ENCODE data around the gene UBR4. TPM values are rescaled to one million over a fixed set of nuclear protein-coding genes. Genes with fewer than 3 reads are reported as not detected.

UBR4 gene
- total RNA-seq, 1 experiment from 2014 or later: 201 TPM

DNA sequence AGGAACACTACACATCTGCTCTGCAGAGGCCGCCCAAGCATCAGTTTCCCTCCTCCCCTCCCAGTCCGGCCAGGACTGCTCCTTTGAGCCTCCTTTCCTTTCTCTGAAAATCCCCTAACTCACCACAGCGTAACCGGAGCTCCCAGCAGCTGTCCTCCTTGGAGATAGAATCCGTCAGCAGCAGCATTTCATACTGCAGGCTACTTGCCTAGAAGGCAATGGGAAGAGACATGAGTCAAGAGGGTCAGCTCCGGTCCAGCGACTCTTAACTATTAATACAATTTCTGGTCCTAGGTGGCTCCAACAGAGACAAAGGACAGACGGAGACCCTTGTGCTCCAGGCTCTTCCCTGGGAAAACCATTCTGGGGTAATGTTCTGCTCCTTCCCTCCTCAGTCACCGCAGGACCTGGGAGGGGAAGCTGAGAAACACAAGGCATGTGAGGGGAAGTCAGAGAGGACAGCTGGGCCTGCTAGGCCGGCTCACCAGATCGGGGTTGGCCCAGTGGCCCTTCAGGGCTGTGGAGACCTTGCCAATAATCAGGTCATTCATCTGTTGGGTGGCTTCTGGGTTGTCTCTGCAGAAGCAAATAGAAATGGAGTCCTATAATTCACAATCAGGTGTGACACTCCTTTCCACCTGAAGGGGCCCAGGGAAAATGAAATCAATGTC is 99.7 kb downstream of the UBR4 start:
- DNase-seq: no peak
- Histone ChIP-seq H3K9me2 (replicated peaks; ENCODE audit: insufficient read depth, low read length) (no peaks in the 10 kb centered on the region), H3K4me2 (ENCODE audit: low read depth, low read length, poor library complexity, severe bottlenecking) (no peak overlapping the region), H3K36me3 (ENCODE audit: insufficient read depth, low read length) (peaks cover 51% of the 10 kb centered on the region; the same call in 1 of the 2 replicates), H3K27me3 (ENCODE audit: low read length) (no peaks in the 10 kb centered on the region), H2AFZ (ENCODE audit: low read length) (no peak overlapping the region), H4K20me1 (ENCODE audit: insufficient read depth, low read depth, low read length) (no peaks in the 10 kb centered on the region), H3K4me1 (ENCODE audit: low read length) (no peaks in the 10 kb centered on the region), H3K9me3 (ENCODE audit: low read length) (no peaks in the 10 kb centered on the region), H3K79me2 (ENCODE audit: low read length) (no peaks in the 10 kb centered on the region), H3K4me3 (ENCODE audit: low read length) (no peak overlapping the region), H3K9ac (ENCODE audit: low read length) (no peak overlapping the region), H3K27ac (ENCODE audit: low read length) (no peak overlapping the region)

DNA sequence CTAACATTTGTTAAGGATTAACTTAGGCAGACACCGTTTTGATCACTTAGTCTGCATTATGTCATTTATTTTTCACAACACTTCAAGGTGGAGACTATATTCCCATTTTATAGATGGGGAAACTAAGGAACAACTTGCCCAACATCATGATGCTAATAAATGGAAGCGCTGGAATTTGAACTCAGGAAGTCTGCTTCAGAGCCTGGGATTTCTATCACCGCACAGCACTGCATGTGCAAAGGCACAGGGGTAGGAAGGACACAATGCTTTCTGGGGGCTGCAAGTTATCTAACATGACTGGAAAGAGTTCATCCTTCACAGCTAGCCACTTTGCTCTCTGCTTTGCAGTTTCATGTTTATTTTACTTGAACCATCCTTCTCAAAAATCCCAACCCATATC is 100.5 kb downstream of the UBR4 start:
- DNase-seq: no peak
- Histone ChIP-seq H4K20me1 (ENCODE audit: insufficient read depth, low read depth, low read length) (0 out of 2 replicates have a peak, but pooled peaks cover 3% of the 10 kb centered on the region), H3K4me2 (ENCODE audit: low read depth, low read length, poor library complexity, severe bottlenecking) (no peak overlapping the region), H3K9me3 (ENCODE audit: low read length) (no peaks in the 10 kb centered on the region), H3K79me2 (ENCODE audit: low read length) (no peaks in the 10 kb centered on the region), H3K27me3 (ENCODE audit: low read length) (no peaks in the 10 kb centered on the region), H3K9me2 (replicated peaks; ENCODE audit: insufficient read depth, low read length) (no peaks in the 10 kb centered on the region), H3K9ac (ENCODE audit: low read length) (no peak overlapping the region), H3K27ac (ENCODE audit: low read length) (no peak overlapping the region), H3K36me3 (ENCODE audit: insufficient read depth, low read length) (peaks cover 51% of the 10 kb centered on the region; the same call in 1 of the 2 replicates), H3K4me3 (ENCODE audit: low read length) (no peak overlapping the region), H2AFZ (ENCODE audit: low read length) (no peak overlapping the region), H3K4me1 (ENCODE audit: low read length) (no peaks in the 10 kb centered on the region)

DNA sequence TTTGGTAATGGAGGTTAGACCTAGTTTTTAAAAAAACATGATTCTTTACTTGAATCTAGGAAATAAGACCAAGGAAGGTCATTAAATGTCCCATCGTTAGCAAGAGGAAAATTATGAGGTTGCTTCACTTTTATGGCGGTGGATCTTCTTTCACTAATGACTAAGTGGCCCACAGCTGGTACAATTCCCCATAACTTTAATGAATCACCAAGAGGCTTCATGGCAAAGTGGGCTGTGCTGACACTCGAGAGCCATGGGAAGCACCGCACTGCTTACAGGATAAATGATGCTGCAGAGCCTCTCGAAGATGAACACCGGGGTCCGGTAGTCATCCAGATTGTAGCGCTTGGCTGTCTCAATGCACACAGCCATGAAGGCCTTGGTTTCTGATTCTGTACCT is 108.8 kb downstream of the UBR4 start:
- H3K4me2 ChIP-seq (ENCODE audit: low read depth, low read length, poor library complexity, severe bottlenecking): no peak overlapping the region
- no peaks in the 10 kb centered on the region for H3K9me3 ChIP-seq (ENCODE audit: low read length)
- H3K9me2 ChIP-seq (replicated peaks; ENCODE audit: insufficient read depth, low read length): no peaks in the 10 kb centered on the region
- no peak overlapping the region for H3K27ac ChIP-seq (ENCODE audit: low read length)
- no peak overlapping the region for H3K9ac ChIP-seq (ENCODE audit: low read length)
- H3K79me2 ChIP-seq (ENCODE audit: low read length): no peaks in the 10 kb centered on the region
- H2AFZ ChIP-seq (ENCODE audit: low read length): no peak overlapping the region
- H3K4me3 ChIP-seq (ENCODE audit: low read length): no peak overlapping the region
- H4K20me1 ChIP-seq (ENCODE audit: insufficient read depth, low read depth, low read length): 0 out of 2 replicates have a peak, but pooled peaks cover 6% of the 10 kb centered on the region
- H3K36me3 ChIP-seq (ENCODE audit: insufficient read depth, low read length): peaks cover 74% of the 10 kb centered on the region; the same call in 1 of the 2 replicates
- no peaks in the 10 kb centered on the region for H3K27me3 ChIP-seq (ENCODE audit: low read length)
- no peak for DNase-seq
- H3K4me1 ChIP-seq (ENCODE audit: low read length): no peaks in the 10 kb centered on the region

DNA sequence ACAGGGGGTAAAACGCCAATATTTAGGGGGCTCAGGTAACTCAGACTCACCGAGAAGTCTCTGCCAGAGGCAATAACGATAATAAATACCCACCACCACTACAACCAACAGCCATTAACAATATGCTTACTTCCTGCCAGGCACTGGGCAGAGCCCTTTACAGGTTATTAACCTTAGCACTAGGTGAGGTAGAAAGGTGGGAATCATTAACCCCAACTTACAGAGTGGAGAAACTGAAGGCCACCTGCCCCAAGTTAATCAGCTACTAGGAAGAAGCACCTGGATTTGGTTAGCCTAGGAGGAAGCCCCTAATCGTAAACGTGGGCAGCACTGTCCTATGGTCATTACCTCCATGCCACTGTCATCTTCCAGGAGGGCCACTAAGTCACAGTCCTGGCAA is 110.0 kb downstream of the UBR4 start:
- H3K9ac ChIP-seq (ENCODE audit: low read length): no peak overlapping the region
- peaks cover 78% of the 10 kb centered on the region; the same call in 1 of the 2 replicates for H3K36me3 ChIP-seq (ENCODE audit: insufficient read depth, low read length)
- no peaks in the 10 kb centered on the region for H3K9me2 ChIP-seq (replicated peaks; ENCODE audit: insufficient read depth, low read length)
- no peaks in the 10 kb centered on the region for H3K4me1 ChIP-seq (ENCODE audit: low read length)
- 0 out of 2 replicates have a peak, but pooled peaks cover 3% of the 10 kb centered on the region for H4K20me1 ChIP-seq (ENCODE audit: insufficient read depth, low read depth, low read length)
- no peak overlapping the region for H2AFZ ChIP-seq (ENCODE audit: low read length)
- H3K27me3 ChIP-seq (ENCODE audit: low read length): no peaks in the 10 kb centered on the region
- H3K9me3 ChIP-seq (ENCODE audit: low read length): no peaks in the 10 kb centered on the region
- no peak overlapping the region for H3K4me3 ChIP-seq (ENCODE audit: low read length)
- no peaks in the 10 kb centered on the region for H3K79me2 ChIP-seq (ENCODE audit: low read length)
- H3K27ac ChIP-seq (ENCODE audit: low read length): no peak overlapping the region
- no peak for DNase-seq
- no peak overlapping the region for H3K4me2 ChIP-seq (ENCODE audit: low read depth, low read length, poor library complexity, severe bottlenecking)

DNA sequence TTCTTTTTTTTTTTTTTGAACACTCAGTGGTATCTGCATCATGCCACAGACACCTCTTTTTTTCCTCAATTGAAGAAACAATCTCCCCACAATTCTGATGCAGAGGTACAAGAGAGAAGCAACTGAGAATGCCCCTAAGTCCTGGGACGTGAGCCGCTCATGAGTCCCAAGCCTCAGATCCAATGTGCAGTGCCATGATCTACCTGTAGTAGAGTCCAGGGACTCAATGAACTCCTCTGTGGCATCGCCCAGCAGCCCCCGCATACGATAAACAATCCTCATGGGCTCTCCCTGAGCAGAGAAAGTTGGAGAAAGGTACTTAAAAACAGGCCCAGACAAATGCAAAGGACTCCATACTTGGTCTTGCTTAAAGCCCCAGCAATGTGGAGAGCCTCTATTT is 113.1 kb downstream of the UBR4 start:
- Histone ChIP-seq H3K9me3 (ENCODE audit: low read length) (no peaks in the 10 kb centered on the region), H3K27ac (ENCODE audit: low read length) (no peak overlapping the region), H3K9ac (ENCODE audit: low read length) (no peak overlapping the region), H2AFZ (ENCODE audit: low read length) (no peak overlapping the region), H3K27me3 (ENCODE audit: low read length) (no peaks in the 10 kb centered on the region), H3K4me3 (ENCODE audit: low read length) (no peak overlapping the region), H3K4me1 (ENCODE audit: low read length) (no peaks in the 10 kb centered on the region), H3K4me2 (ENCODE audit: low read depth, low read length, poor library complexity, severe bottlenecking) (no peak overlapping the region), H3K9me2 (replicated peaks; ENCODE audit: insufficient read depth, low read length) (no peaks in the 10 kb centered on the region), H3K79me2 (ENCODE audit: low read length) (no peaks in the 10 kb centered on the region), H4K20me1 (ENCODE audit: insufficient read depth, low read depth, low read length) (0 out of 2 replicates have a peak, but pooled peaks cover 3% of the 10 kb centered on the region), H3K36me3 (ENCODE audit: insufficient read depth, low read length) (peaks cover 90% of the 10 kb centered on the region)
- DNase-seq: no peak

DNA sequence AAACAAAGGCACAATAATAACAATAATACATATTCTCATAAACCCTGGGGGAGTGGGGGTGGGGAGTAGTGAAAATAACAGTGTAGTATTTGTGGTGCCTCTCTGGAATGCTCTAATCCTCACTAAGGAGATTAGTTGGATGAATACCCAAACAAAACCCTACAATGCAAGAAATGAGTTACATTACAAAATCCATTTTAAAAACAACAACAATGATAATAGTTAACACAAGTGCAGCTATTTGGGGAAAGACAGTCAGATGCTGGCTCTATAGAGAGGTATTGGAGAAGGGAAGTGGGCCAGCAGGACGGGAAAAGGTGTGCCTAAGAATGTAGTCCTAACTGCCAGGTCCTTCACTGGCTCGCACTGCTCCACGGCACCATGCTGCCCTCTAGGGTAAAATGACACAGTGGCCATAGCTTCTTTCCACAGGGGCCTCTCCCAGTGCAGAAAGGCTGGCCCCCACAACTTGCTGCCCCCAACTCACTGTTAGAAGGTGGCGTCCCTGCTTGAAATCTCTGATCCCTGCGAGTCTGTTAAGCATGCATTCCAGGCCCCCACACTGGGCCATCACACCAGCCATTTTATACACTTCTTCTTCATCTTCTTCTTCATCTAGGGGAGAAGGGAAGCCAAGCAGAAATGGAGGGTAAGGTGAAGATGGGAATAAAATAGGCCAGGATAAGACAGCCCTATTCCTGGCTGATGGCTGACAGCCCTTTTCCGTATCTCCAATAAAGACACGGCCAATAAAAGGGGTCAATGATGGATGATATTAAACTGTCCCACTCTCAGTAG is 113.8 kb downstream of the UBR4 start:
- Histone ChIP-seq H4K20me1 (ENCODE audit: insufficient read depth, low read depth, low read length) (0 out of 2 replicates have a peak, but pooled peaks cover 3% of the 10 kb centered on the region), H3K4me2 (ENCODE audit: low read depth, low read length, poor library complexity, severe bottlenecking) (no peak overlapping the region), H3K9me2 (replicated peaks; ENCODE audit: insufficient read depth, low read length) (no peaks in the 10 kb centered on the region), H2AFZ (ENCODE audit: low read length) (no peak overlapping the region), H3K9ac (ENCODE audit: low read length) (no peak overlapping the region), H3K79me2 (ENCODE audit: low read length) (no peaks in the 10 kb centered on the region), H3K9me3 (ENCODE audit: low read length) (no peaks in the 10 kb centered on the region), H3K4me1 (ENCODE audit: low read length) (no peaks in the 10 kb centered on the region), H3K36me3 (ENCODE audit: insufficient read depth, low read length) (peaks cover 89% of the 10 kb centered on the region), H3K4me3 (ENCODE audit: low read length) (no peak overlapping the region), H3K27me3 (ENCODE audit: low read length) (no peaks in the 10 kb centered on the region), H3K27ac (ENCODE audit: low read length) (no peak overlapping the region)
- DNase-seq: no peak

DNA sequence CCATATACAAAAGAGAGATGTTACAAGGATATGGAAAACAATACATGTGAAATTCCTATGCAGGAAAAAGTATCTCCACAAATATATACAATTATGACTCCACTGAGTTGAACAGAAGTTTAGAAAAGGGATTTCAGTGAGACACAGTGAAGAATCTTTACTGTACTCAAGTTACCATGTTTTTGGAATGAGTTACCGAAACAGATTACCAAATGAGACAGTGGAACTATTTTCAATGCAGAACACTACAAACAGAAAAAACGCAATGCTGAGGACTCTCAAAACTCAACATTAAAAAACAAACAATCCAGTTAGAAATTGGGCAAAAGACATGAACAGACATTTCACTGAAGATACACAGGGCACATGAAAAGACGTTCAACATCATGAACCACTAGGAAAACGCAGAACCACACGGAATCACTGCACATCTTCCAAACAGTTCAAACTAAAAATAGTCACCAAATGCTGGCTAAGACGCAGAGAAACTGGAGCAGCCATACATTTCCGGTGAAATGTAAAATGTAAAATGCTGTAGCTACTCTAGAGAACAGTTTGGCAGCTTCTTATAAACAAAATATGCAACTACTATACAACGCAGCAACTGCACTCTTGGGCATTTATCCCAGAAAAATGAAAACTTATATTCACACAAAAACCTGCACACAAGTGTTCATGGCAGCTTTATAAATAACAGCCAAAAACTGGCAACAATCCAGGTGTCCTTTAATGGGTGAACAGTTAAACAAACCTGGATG is 118.7 kb downstream of the UBR4 start:
- peaks cover 82% of the 10 kb centered on the region for H3K36me3 ChIP-seq (ENCODE audit: insufficient read depth, low read length)
- H3K4me2 ChIP-seq (ENCODE audit: low read depth, low read length, poor library complexity, severe bottlenecking): no peak overlapping the region
- no peaks in the 10 kb centered on the region for H3K9me2 ChIP-seq (replicated peaks; ENCODE audit: insufficient read depth, low read length)
- no peaks in the 10 kb centered on the region for H3K9me3 ChIP-seq (ENCODE audit: low read length)
- no peaks in the 10 kb centered on the region for H3K4me1 ChIP-seq (ENCODE audit: low read length)
- no peaks in the 10 kb centered on the region for H3K27me3 ChIP-seq (ENCODE audit: low read length)
- H3K79me2 ChIP-seq (ENCODE audit: low read length): no peaks in the 10 kb centered on the region
- no peak overlapping the region for H3K9ac ChIP-seq (ENCODE audit: low read length)
- no peak overlapping the region for H2AFZ ChIP-seq (ENCODE audit: low read length)
- no peak overlapping the region for H3K4me3 ChIP-seq (ENCODE audit: low read length)
- no peak for DNase-seq
- H3K27ac ChIP-seq (ENCODE audit: low read length): no peak overlapping the region
- peaks cover 4% of the 10 kb centered on the region; the same call in 1 of the 2 replicates for H4K20me1 ChIP-seq (ENCODE audit: insufficient read depth, low read depth, low read length)

DNA sequence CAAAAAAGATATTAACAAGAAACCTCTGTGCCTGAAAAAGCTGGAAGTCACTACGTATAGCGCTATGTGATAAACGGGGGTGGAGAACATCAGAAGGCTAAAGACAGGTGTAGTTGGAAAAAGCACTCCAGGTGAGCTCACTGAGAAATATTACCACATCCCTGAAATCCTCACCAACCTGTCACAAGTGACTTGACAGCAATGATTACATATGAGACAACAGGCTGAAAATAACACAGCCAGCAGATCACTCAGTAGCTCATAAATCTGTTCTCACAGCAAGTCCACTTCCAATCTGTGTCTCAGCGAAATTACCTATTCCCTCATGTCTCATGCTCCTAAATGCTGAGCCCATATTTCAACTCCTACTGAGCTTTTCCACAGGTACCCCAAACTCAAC is 120.5 kb downstream of the UBR4 start:
- H3K4me1 ChIP-seq (ENCODE audit: low read length): no peaks in the 10 kb centered on the region
- H3K4me3 ChIP-seq (ENCODE audit: low read length): no peak overlapping the region
- H3K9me2 ChIP-seq (replicated peaks; ENCODE audit: insufficient read depth, low read length): no peaks in the 10 kb centered on the region
- no peak overlapping the region for H3K9ac ChIP-seq (ENCODE audit: low read length)
- H3K79me2 ChIP-seq (ENCODE audit: low read length): no peaks in the 10 kb centered on the region
- peaks cover 77% of the 10 kb centered on the region for H3K36me3 ChIP-seq (ENCODE audit: insufficient read depth, low read length)
- H3K27me3 ChIP-seq (ENCODE audit: low read length): no peaks in the 10 kb centered on the region
- H3K4me2 ChIP-seq (ENCODE audit: low read depth, low read length, poor library complexity, severe bottlenecking): no peak overlapping the region
- no peak for DNase-seq
- H3K9me3 ChIP-seq (ENCODE audit: low read length): no peaks in the 10 kb centered on the region
- H3K27ac ChIP-seq (ENCODE audit: low read length): no peak overlapping the region
- no peak overlapping the region for H2AFZ ChIP-seq (ENCODE audit: low read length)
- peaks cover 4% of the 10 kb centered on the region; the same call in 1 of the 2 replicates for H4K20me1 ChIP-seq (ENCODE audit: insufficient read depth, low read depth, low read length)
